GM23338 (cell line): ENCODE results near the gene TCN2. TPM values are rescaled to one million over a fixed set of nuclear protein-coding genes. Genes with fewer than 3 reads are reported as not detected.

Experiments
- ATAC-seq: fragments of 200-7000 bp; cut with Tn5 transposase; 3 replicates; pipeline ENCODE4 v1.9.1; 2020
- DNase-seq: peaks from one replicate; pipeline ENCODE4 v3.0.0-alpha.2; 2015; ENCODE audit warnings: low spot score
- H2AFZ ChIP-seq: fragments of 200-600 bp; sonication (generic); 2 replicates; pipeline ENCODE4 v1.8.0; 2016; ENCODE audit warnings: antibody characterized with exemption, mild to moderate bottlenecking, moderate library complexity
- H3F3A ChIP-seq: fragments of 200-600 bp; sonication (generic); replicated peaks from 2 replicates; pipeline ENCODE4 v1.8.0; 2017; ENCODE audit warnings: antibody characterized with exemption, mixed run types, low read depth
- H3K27ac ChIP-seq: fragments of 200-600 bp; sonication (generic); 2 replicates; pipeline ENCODE4 v1.6.1; 2016; ENCODE audit warnings: low read depth
- H3K27me3 ChIP-seq: fragments of 200-600 bp; sonication (generic); 2 replicates; pipeline ENCODE4 v1.8.0; 2016; ENCODE audit warnings: mild to moderate bottlenecking, mixed run types, moderate library complexity; ENCODE audit not compliant: insufficient read depth
- H3K36me3 ChIP-seq: fragments of 200-600 bp; sonication (generic); 2 replicates; pipeline ENCODE4 v1.8.0; 2016; ENCODE audit warnings: mild to moderate bottlenecking; ENCODE audit not compliant: insufficient read depth
- H3K4me1 ChIP-seq: fragments of 200-600 bp; sonication (generic); 2 replicates; pipeline ENCODE4 v1.8.0; 2016; ENCODE audit warnings: mild to moderate bottlenecking, moderate library complexity; ENCODE audit not compliant: insufficient read depth
- H3K4me2 ChIP-seq: fragments of 200-600 bp; sonication (generic); 2 replicates; pipeline ENCODE4 v1.7.1; 2017; ENCODE audit warnings: mixed run types
- H3K4me3 ChIP-seq: fragments of 200-600 bp; sonication (generic); 2 replicates; pipeline ENCODE4 v1.6.1; 2016; ENCODE audit warnings: mixed run types
- H3K79me2 ChIP-seq: fragments of 200-600 bp; sonication (generic); replicated peaks from 2 replicates; pipeline ENCODE4 v1.8.0; 2017; ENCODE audit warnings: mild to moderate bottlenecking; ENCODE audit not compliant: insufficient read depth
- H3K9me2 ChIP-seq: fragments of 200-600 bp; sonication (generic); 2 replicates; pipeline ENCODE4 v1.8.0; 2017; ENCODE audit not compliant: insufficient read depth
- H4K20me1 ChIP-seq: fragments of 200-600 bp; sonication (generic); replicated peaks from 2 replicates; pipeline ENCODE4 v1.8.0; 2017; ENCODE audit warnings: mild to moderate bottlenecking; ENCODE audit not compliant: insufficient read depth
- H3K27ac Mint-ChIP-seq: 2 replicates; pipeline ENCODE4 v1.8.0; 2020; ENCODE audit warnings: inconsistent platforms, mild to moderate bottlenecking, moderate library complexity, mixed read lengths
- H3K27me3 Mint-ChIP-seq: 3 replicates; pipeline ENCODE4 v1.8.0; 2022; ENCODE audit warnings: low read depth, mild to moderate bottlenecking, moderate library complexity, mixed read lengths, inconsistent platforms; ENCODE audit not compliant: insufficient read depth, poor library complexity
- H3K36me3 Mint-ChIP-seq: 3 replicates; pipeline ENCODE4 v1.8.0; 2021; ENCODE audit warnings: low read depth, mild to moderate bottlenecking, inconsistent platforms, moderate library complexity, mixed read lengths
- H3K4me1 Mint-ChIP-seq: 3 replicates; pipeline ENCODE4 v1.8.0; 2020; ENCODE audit warnings: mild to moderate bottlenecking, inconsistent platforms, mixed read lengths
- H3K4me3 Mint-ChIP-seq: 3 replicates; pipeline ENCODE4 v1.8.0; 2021; ENCODE audit warnings: moderate library complexity, mild to moderate bottlenecking, inconsistent platforms, mixed read lengths
- H3K9me3 Mint-ChIP-seq: 3 replicates; pipeline ENCODE4 v1.8.0; 2020; ENCODE audit warnings: moderate library complexity, mild to moderate bottlenecking, inconsistent platforms, mixed read lengths
- CREB1 ChIP-seq: fragments of 250-450 bp; sonication (Bioruptor Pico); IDR thresholded peaks from 2 replicates; pipeline ENCODE4 v1.5.0; 2020; ENCODE audit warnings: low read depth, mild to moderate bottlenecking, moderate library complexity
- POLR2AphosphoS5 ChIP-seq: IDR thresholded peaks from 2 replicates; pipeline ENCODE4 v1.6.1; 2016; ENCODE audit warnings: antibody characterized with exemption, low read depth
- REST ChIP-seq: IDR thresholded peaks from one replicate; pipeline ENCODE4 v1.6.1; 2018; ENCODE audit warnings: antibody characterized with exemption; ENCODE audit not compliant: unreplicated experiment
- STAT1 ChIP-seq: IDR thresholded peaks from one replicate; pipeline ENCODE4 v1.6.1; 2016; ENCODE audit warnings: antibody characterized with exemption; ENCODE audit not compliant: unreplicated experiment
- ZNF114 ChIP-seq: fragments of 250-450 bp; sonication (Bioruptor Pico); IDR thresholded peaks from 2 replicates; pipeline ENCODE4 v1.5.0; 2020; ENCODE audit warnings: mild to moderate bottlenecking, moderate library complexity
- ZNF331 ChIP-seq: fragments of 250-450 bp; sonication (Bioruptor Pico); IDR thresholded peaks from 2 replicates; pipeline ENCODE4 v1.5.0; 2020; ENCODE audit warnings: low read depth, mild to moderate bottlenecking, moderate library complexity
- polyA plus RNA-seq: library from polyadenylated mRNA; unstranded; fragments of >200 nt; fragmentation: Nextera tagmentation; extraction: Ambion mirVana; gene quantifications from 2 replicates; pipeline ENCODE4 v1.2.1, GENCODE V29; 2016
- total RNA-seq: library from RNA; depleted of rRNA; stranded (reverse); fragments of >200 nt; shearing (Covaris generic); gene quantifications from 2 replicates; pipeline ENCODE4 v1.2.3, GENCODE V29; 2014

TCN2 gene
- total and polyA plus RNA-seq, 2 experiments from 2014 or later = 12.9 to 38.1 TPM

- Mint-ChIP-seq H3K4me3 (peak overlapping the region; percentile 90), H3K27me3 (peaks cover 11% of the 10 kb centered on the region), H3K27ac (peak overlapping the region; percentile 96), H3K4me1 (peaks cover 39% of the 10 kb centered on the region), H3K36me3 (peaks cover 23% of the 10 kb centered on the region), H3K9me3 (no peaks in the 10 kb centered on the region; the same call in 2 of the 3 replicates)
- peak overlapping the region; percentile 96; the same call in 1 of the 2 replicates for H2AFZ ChIP-seq
- peak overlapping the region; percentile 76 for H3K4me3 ChIP-seq
- no peak for TF ChIP-seq ZNF114 (CRISPR knock-in tag)
- no peak for TF ChIP-seq ZNF331
- no peak for TF ChIP-seq STAT1
- peak; percentile 4; the same call in 2 of the 3 replicates for ATAC-seq
- H3K4me2 ChIP-seq = peak overlapping the region; percentile 90
- peak overlapping the region; percentile 96 for H3K27ac ChIP-seq
- no peaks in the 10 kb centered on the region for H3K9me2 ChIP-seq
- H3K36me3 ChIP-seq = peaks cover 8% of the 10 kb centered on the region; the same call in 1 of the 2 replicates
- no peaks in the 10 kb centered on the region for H3K27me3 ChIP-seq
- H3K79me2 ChIP-seq = peaks cover 8% of the 10 kb centered on the region
- H4K20me1 ChIP-seq = no peaks in the 10 kb centered on the region
- H3F3A ChIP-seq = peaks cover 6% of the 10 kb centered on the region; the same call in 1 of the 2 replicates
- peaks cover 36% of the 10 kb centered on the region for H3K4me1 ChIP-seq
- no peak for DNase-seq
These were observed 441 bp downstream of the TCN2 start for GRCh38 chr22:30607300-30607930.

- peaks cover 11% of the 10 kb centered on the region for H3K27me3 Mint-ChIP-seq
- TF ChIP-seq CREB1 (CRISPR knock-in tag) = no peak
- TF ChIP-seq POLR2AphosphoS5 = no peak
- no peak for TF ChIP-seq REST
- TF ChIP-seq ZNF114 (CRISPR knock-in tag) = no peak
- peaks cover 8% of the 10 kb centered on the region for H3K79me2 ChIP-seq
- peaks cover 36% of the 10 kb centered on the region for H3K4me1 ChIP-seq
- no peak overlapping the region for H2AFZ ChIP-seq
- no peaks in the 10 kb centered on the region for H3K27me3 ChIP-seq
- DNase-seq = no peak
- peak overlapping the region; percentile 96; the same call in 1 of the 2 replicates for H3K27ac Mint-ChIP-seq
- peak overlapping the region; percentile 90 for H3K4me3 Mint-ChIP-seq
- no peaks in the 10 kb centered on the region for H4K20me1 ChIP-seq
- no peak for ATAC-seq
- no peaks in the 10 kb centered on the region for H3K9me2 ChIP-seq
- H3K27ac ChIP-seq = no peak overlapping the region
- peak overlapping the region; percentile 76; the same call in 1 of the 2 replicates for H3K4me3 ChIP-seq
- H3K36me3 Mint-ChIP-seq = peaks cover 28% of the 10 kb centered on the region
- H3K9me3 Mint-ChIP-seq = no peaks in the 10 kb centered on the region; the same call in 2 of the 3 replicates
- H3K4me2 ChIP-seq = peak overlapping the region; percentile 90
- H3F3A ChIP-seq = peaks cover 6% of the 10 kb centered on the region; the same call in 1 of the 2 replicates
- peaks cover 8% of the 10 kb centered on the region; the same call in 1 of the 2 replicates for H3K36me3 ChIP-seq
- H3K4me1 Mint-ChIP-seq = peaks cover 39% of the 10 kb centered on the region
These were observed 965 bp downstream of the TCN2 start for GRCh38 chr22:30607939-30608338.
